PC-9 (cell line): Measurements from ENCODE around the gene CELF4. TPM values are rescaled to one million over a fixed set of nuclear protein-coding genes. Genes with fewer than 3 reads are reported as not detected.

Source experiments
- BruUV-seq: library from RNA; stranded (reverse); fragments of 400-500 nt; replicated peaks from 2 replicates; lab custom pipeline; 2021; lab: Mats Ljungman, UMichigan
- CTCF ChIA-PET: fragments of 300-600 bp; sonication (Branson Sonifier 250); formaldehyde crosslinking; loops from one replicate; lab custom pipeline; 2022; ENCODE audit warnings: antibody characterized with exemption; lab: Charles Lee
- POLR2A ChIA-PET: fragments of 300-600 bp; sonication (Branson Sonifier 250); formaldehyde crosslinking; loops from one replicate; lab custom pipeline; 2022; ENCODE audit warnings: antibody characterized with exemption; ENCODE audit not compliant: unreplicated experiment; lab: Charles Lee
- DNase-seq, 2 experiments: peaks; one replicate each; pipeline versions ENCODE4 v3.0.0 to v3.0.0-alpha.2; 2015 to 2022; ENCODE audit warnings: mixed read lengths in 1 of 2
- H2AFZ ChIP-seq: fragments of 200-600 bp; sonication (generic); 2 replicates; pipeline ENCODE4 v1.8.1; 2017; ENCODE audit warnings: antibody characterized with exemption
- H3F3A ChIP-seq: fragments of 200-600 bp; sonication (generic); 2 replicates; pipeline ENCODE4 v1.8.1; 2017; ENCODE audit warnings: antibody characterized with exemption, mild to moderate bottlenecking, low read depth; ENCODE audit not compliant: insufficient read depth
- H3K27ac ChIP-seq: fragments of 200-600 bp; sonication (generic); 2 replicates; pipeline ENCODE4 v1.6.1; 2016; ENCODE audit warnings: mixed run types
- H3K27me3 ChIP-seq: fragments of 200-600 bp; sonication (generic); 2 replicates; pipeline ENCODE4 v1.6.1; 2016; ENCODE audit warnings: low read depth, mixed run types; ENCODE audit not compliant: insufficient read depth
- H3K36me3 ChIP-seq: fragments of 200-600 bp; sonication (generic); 2 replicates; pipeline ENCODE4 v1.6.1; 2016; ENCODE audit warnings: low read depth, mixed run types
- H3K4me1 ChIP-seq: fragments of 200-600 bp; sonication (generic); replicated peaks from 2 replicates; pipeline ENCODE4 v1.6.1; 2016; ENCODE audit warnings: mixed run types; ENCODE audit not compliant: insufficient read depth
- H3K4me2 ChIP-seq: fragments of 200-600 bp; sonication (generic); 2 replicates; pipeline ENCODE4 v1.6.1; 2017; ENCODE audit warnings: mixed run types
- H3K4me3 ChIP-seq: fragments of 200-600 bp; sonication (generic); 2 replicates; pipeline ENCODE4 v1.6.1; 2016; ENCODE audit warnings: mixed run types
- H3K79me2 ChIP-seq: fragments of 200-600 bp; sonication (generic); 2 replicates; pipeline ENCODE4 v1.6.1; 2017; ENCODE audit warnings: low read depth, mixed run types
- H3K9me2 ChIP-seq: fragments of 200-600 bp; sonication (generic); 2 replicates; pipeline ENCODE4 v1.8.1; 2017; ENCODE audit warnings: mild to moderate bottlenecking; ENCODE audit not compliant: insufficient read depth
- H3K9me3 ChIP-seq: fragments of 200-600 bp; sonication (generic); 2 replicates; pipeline ENCODE4 v1.8.1; 2016; ENCODE audit warnings: low read depth; ENCODE audit not compliant: insufficient read depth
- H4K20me1 ChIP-seq: fragments of 200-600 bp; sonication (generic); 2 replicates; pipeline ENCODE4 v1.8.1; 2017; ENCODE audit not compliant: insufficient read depth
- CTCF ChIP-seq: fragments of 200-600 bp; sonication (generic); conservative IDR thresholded peaks from 2 replicates; pipeline ENCODE4 v1.6.1; 2017; ENCODE audit warnings: mixed run types, antibody characterized with exemption, mild to moderate bottlenecking, moderate library complexity
- EZH2 ChIP-seq: fragments of 200-600 bp; sonication (generic); IDR thresholded peaks from 2 replicates; pipeline ENCODE4 v1.8.0; 2017; ENCODE audit warnings: antibody characterized with exemption, low read depth
- intact Hi-C: fragments of 100-400 bp; cut with micrococcal nuclease; formaldehyde crosslinking; loops from one replicate; pipeline ENCODE4 v1.10.0; 2022; ENCODE audit not compliant: unreplicated experiment
- total RNA-seq: library from RNA; stranded (reverse); gene quantifications from 2 replicates; pipeline ENCODE4 v1.2.3, GENCODE V29; 2021

Gene CELF4
- total RNA-seq, 1 experiment from 2014 or later, result 1.2 TPM

- Histone ChIP-seq H3K27me3 (peaks cover 36% of the 10 kb centered on the region), H2AFZ (no peak overlapping the region), H4K20me1 (no peaks in the 10 kb centered on the region), H3K79me2 (no peaks in the 10 kb centered on the region), H3K4me3 (no peak overlapping the region), H3K36me3 (no peaks in the 10 kb centered on the region), H3K4me1 (no peaks in the 10 kb centered on the region), H3F3A (no peaks in the 10 kb centered on the region), H3K9me3 (no peaks in the 10 kb centered on the region), H3K4me2 (no peak overlapping the region), H3K27ac (no peak overlapping the region), H3K9me2 (no peaks in the 10 kb centered on the region)
- ChIA-PET CTCF (no interaction called here), POLR2A (no interaction called here)
- BruUV-seq, result no TSS peak
- no peak for DNase-seq
- TF ChIP-seq EZH2 (no peak), CTCF (no peak)
- intact Hi-C loops, result no loop called here
Observed at GRCh38 chr18:37525262-37525585, 40.4 kb downstream of the CELF4 start.

- Histone ChIP-seq H3K27me3 (peaks cover 35% of the 10 kb centered on the region), H3F3A (no peaks in the 10 kb centered on the region), H3K4me3 (no peak overlapping the region), H3K9me3 (no peaks in the 10 kb centered on the region), H3K79me2 (no peaks in the 10 kb centered on the region), H3K27ac (no peak overlapping the region), H3K9me2 (no peaks in the 10 kb centered on the region), H3K4me2 (no peak overlapping the region), H2AFZ (no peak overlapping the region), H3K4me1 (no peaks in the 10 kb centered on the region), H3K36me3 (no peaks in the 10 kb centered on the region), H4K20me1 (no peaks in the 10 kb centered on the region)
- ChIA-PET POLR2A (no interaction called here), CTCF (no interaction called here)
- no TSS peak for BruUV-seq
- intact Hi-C loops, result no loop called here
- no peak for DNase-seq
- TF ChIP-seq CTCF, result no peak
- no peak for TF ChIP-seq EZH2
Observed at GRCh38 chr18:37524498-37525261, 40.9 kb downstream of the CELF4 start.

GRCh38 chr18:37524139-37524497 lies 41.5 kb downstream of the CELF4 start:
- intact Hi-C loops, result no loop called here
- H4K20me1 ChIP-seq, result no peaks in the 10 kb centered on the region
- H3K36me3 ChIP-seq, result no peaks in the 10 kb centered on the region
- DNase-seq, result no peak
- H3K9me2 ChIP-seq, result no peaks in the 10 kb centered on the region
- H3K79me2 ChIP-seq, result no peaks in the 10 kb centered on the region
- H3K4me1 ChIP-seq, result no peaks in the 10 kb centered on the region
- H3K9me3 ChIP-seq, result no peaks in the 10 kb centered on the region
- no peak overlapping the region for H3K4me2 ChIP-seq
- no TSS peak for BruUV-seq
- TF ChIP-seq EZH2, result no peak
- TF ChIP-seq CTCF, result no peak
- H2AFZ ChIP-seq, result no peak overlapping the region
- CTCF ChIA-PET, result no interaction called here
- H3K27me3 ChIP-seq, result peaks cover 38% of the 10 kb centered on the region
- no peak overlapping the region for H3K4me3 ChIP-seq
- POLR2A ChIA-PET, result no interaction called here
- no peaks in the 10 kb centered on the region for H3F3A ChIP-seq
- H3K27ac ChIP-seq, result no peak overlapping the region
